Transverse colon (tissue), 4 donors: ENCODE measurements around the gene ELANE. TPM values are rescaled to one million over a fixed set of nuclear protein-coding genes. Genes with fewer than 3 reads are reported as not detected.

ENCODE experiments used
- DNase-seq: peaks from one replicate; pipeline ENCODE4 v3.0.0-alpha.2; 2019
- H3K27ac ChIP-seq, 4 donors: fragments of 200-600 bp; sonication (generic); 2 replicates each; pipeline ENCODE4 v1.5.1; 2016 to 2018; ENCODE audit warnings: inconsistent platforms in 4 of 4
- H3K27me3 ChIP-seq: fragments of 200-600 bp; sonication (generic); 2 replicates; pipeline ENCODE4 v1.5.1; 2017; ENCODE audit warnings: inconsistent platforms
- H3K36me3 ChIP-seq, 4 donors: fragments of 200-600 bp; sonication (generic); 2 replicates each; pipeline ENCODE4 v1.5.1; 2017 to 2019; ENCODE audit warnings: inconsistent platforms in 4 of 4
- H3K4me1 ChIP-seq, 4 donors: fragments of 200-600 bp; sonication (generic); 2 replicates each; pipeline ENCODE4 v1.5.1; 2017 to 2020; ENCODE audit warnings: inconsistent platforms in 4 of 4
- H3K4me3 ChIP-seq, 4 donors: fragments of 200-600 bp; sonication (generic); 1 replicate in 1 of 4; 2 replicates in 3 of 4; pipeline versions ENCODE4 v1.5.1 to v1.6.1; 2017 to 2019; ENCODE audit warnings: inconsistent platforms in 4 of 4
- H3K9me3 ChIP-seq, 2 donors: fragments of 200-600 bp; sonication (generic); 2 replicates each; pipeline ENCODE4 v1.5.1; 2017 to 2019; ENCODE audit warnings: inconsistent platforms in 2 of 2
- CTCF ChIP-seq, 5 experiments: fragments of 200-600 bp in 3 of 5; fragments of 450-650 bp in 2 of 5; sonication (generic) in 3 of 5; IDR thresholded peaks; 1 replicate in 2 of 5; 2 replicates in 3 of 5; pipeline ENCODE4 v1.5.1; 2016 to 2017; ENCODE audit warnings: antibody characterized with exemption in 5 of 5, inconsistent platforms in 3 of 5, mild to moderate bottlenecking in 2 of 5, moderate library complexity in 1 of 5
- EP300 ChIP-seq: sonication (generic); formaldehyde crosslinking; IDR thresholded peaks from one replicate; pipeline ENCODE4 v1.6.1; 2017; ENCODE audit warnings: antibody characterized with exemption, low read depth
- POLR2A ChIP-seq: fragments of 450-650 bp; IDR thresholded peaks from one replicate; pipeline ENCODE4 v1.6.1; 2016; ENCODE audit warnings: antibody characterized with exemption, mild to moderate bottlenecking, moderate library complexity
- POLR2AphosphoS5 ChIP-seq, 3 donors: sonication (generic); formaldehyde crosslinking; IDR thresholded peaks; one replicate each; pipeline ENCODE4 v1.6.1; 2016; ENCODE audit warnings: antibody characterized with exemption in 3 of 3
- WGBS, 2 donors: methylation state at CpG; one replicate each; pipeline ENCODE4 v1.1.5; 2018; ENCODE audit warnings: low coverage in 1 of 2; 5-methylcytosine and 5-hydroxymethylcytosine counted together
- in situ Hi-C, 4 donors: fragments of 200-750 bp; cut with MboI; loops; one replicate each; pipeline versions ENCODE4 v1.15.0 to v1.15.1; 2017; ENCODE audit warnings: low sequenced_read_pairs in 3 of 4, low pct_ligation_motif_present in 1 of 4, low pct_unique_long_range_greater_than_20kb in 1 of 4
- intact Hi-C: fragments of 100-400 bp; cut with DNase I; formaldehyde crosslinking; loops from one replicate; pipeline ENCODE4 v1.15.1; 2023; ENCODE audit warnings: low total_unique reads
- total RNA-seq, 4 donors: library from RNA; depleted of rRNA; stranded (reverse); fragments of >200 nt; gene quantifications; one replicate each; pipeline ENCODE4 v1.1.0, GENCODE V29; 2016

ELANE gene
- total RNA-seq, 4 donors from 2014 or later, result 0.79 to 2.2 TPM; not detected in 2

GRCh38 chr19:813219-814151 lies 38.6 kb upstream of the ELANE start:
- Histone ChIP-seq H3K27me3 (no peaks in the 10 kb centered on the region), H3K9me3 (no peaks in the 10 kb centered on the region), H3K4me3 (no peak overlapping the region), H3K27ac (no peak overlapping the region), H3K36me3 (peaks cover 0 to 42% (median 19%) of the 10 kb centered on the region in 4 donors), H3K4me1 (no peaks in the 10 kb centered on the region)
- DNase-seq, result no peak
- WGBS, 2 donors, result 96% methylated on average over 61 of the region's 87 CpGs; no CpG with 5 or more reads in 1 of the 2 donors
- TF ChIP-seq EP300 (no peak), CTCF (IDR thresholded peaks at IDR 0.05) (no peak), POLR2AphosphoS5 (IDR thresholded peaks at IDR 0.05) (peak in 1 of 3 donors; percentile 37)
- intact Hi-C loops (no loop called here), in situ Hi-C loops (no loop called here)

- no peak overlapping the region for H3K4me3 ChIP-seq
- no peak overlapping the region for H3K27ac ChIP-seq
- H3K4me1 ChIP-seq, result no peaks in the 10 kb centered on the region
- no peaks in the 10 kb centered on the region for H3K27me3 ChIP-seq
- H3K36me3 ChIP-seq, result peaks cover 0 to 33% (median 15%) of the 10 kb centered on the region in 4 donors
- in situ Hi-C loops (no loop called here), intact Hi-C loops (no loop called here)
- WGBS, 2 donors, result 89% methylated on average over 44 of the region's 49 CpGs; no CpG with 5 or more reads in 1 of the 2 donors
- no peak for DNase-seq
- no peaks in the 10 kb centered on the region for H3K9me3 ChIP-seq
- TF ChIP-seq POLR2AphosphoS5 (IDR thresholded peaks at IDR 0.05) (peak in 1 of 3 donors; percentile 28), CTCF (IDR thresholded peaks at IDR 0.05) (peak in 1 of 5 experiments; percentile 9), EP300 (no peak), POLR2A (no peak)
Measured at GRCh38 chr19:814152-815078, 37.7 kb upstream of the ELANE start.

- Histone ChIP-seq H3K4me3 (no peak overlapping the region), H3K27me3 (peaks cover 3% of the 10 kb centered on the region), H3K4me1 (no peaks in the 10 kb centered on the region), H3K9me3 (no peaks in the 10 kb centered on the region), H3K27ac (no peak overlapping the region), H3K36me3 (peaks cover 0 to 25% (median 11%) of the 10 kb centered on the region in 4 donors)
- no peak for TF ChIP-seq EP300
- TF ChIP-seq POLR2A, result no peak
- TF ChIP-seq POLR2AphosphoS5 (IDR thresholded peaks at IDR 0.05), result no peak
- TF ChIP-seq CTCF (IDR thresholded peaks at IDR 0.05), result no peak
- DNase-seq, result no peak
- WGBS, 2 donors, result 92% methylated on average over 43 of the region's 47 CpGs; no CpG with 5 or more reads in 1 of the 2 donors
- intact Hi-C loops, result no loop called here
- in situ Hi-C loops, result no loop called here
Measured at GRCh38 chr19:815079-815774, 36.9 kb upstream of the ELANE start.
